Mammary epithelial cell (primary cell): Measurements from ENCODE around the gene PRKN.

Experiments used
- CTCF ChIP-seq, 2 donors: IDR thresholded peaks in 1 of 2; conservative IDR thresholded peaks in 1 of 2; 2 replicates each; pipeline ENCODE4 v1.5.1; 2011 to 2012; ENCODE audit warnings: inconsistent platforms in 2 of 2, low read length in 2 of 2, mild to moderate bottlenecking in 2 of 2, control low read depth in 1 of 2, low read depth in 1 of 2; ENCODE audit not compliant: insufficient read depth in 1 of 2; ENCODE audit errors: extremely low read depth in 1 of 2
- EZH2 ChIP-seq: IDR thresholded peaks from 2 replicates; pipeline ENCODE4 v1.6.1; 2012; ENCODE audit warnings: low read length, inconsistent platforms, borderline replicate concordance

- no peak for TF ChIP-seq CTCF (conservative IDR thresholded peaks at IDR 0.05 in 1 of 2, IDR thresholded peaks at IDR 0.05 in 1 of 2; ENCODE audit: extremely low read depth in 1 of 2, insufficient read depth in 1 of 2, low read depth in 1 of 2, low read length in 2 of 2)
- TF ChIP-seq EZH2: no peak
Measured at GRCh38 chr6:162306616-162307015, 420.9 kb downstream of the PRKN start.
